ENCODE measurements around the gene MUS81.

- no peak for TF ChIP-seq CTCF (IDR thresholded peaks at IDR 0.05)
- no peak for TF ChIP-seq POLR2A (IDR thresholded peaks at IDR 0.05)
- TF ChIP-seq EP300 (IDR thresholded peaks at IDR 0.05): no peak
Observed at GRCh38 chr11:65853246-65853979, 6.8 kb upstream of the MUS81 start.
